ENCODE results near the gene SLC6A7. TPM values are rescaled to one million over a fixed set of nuclear protein-coding genes. Genes with fewer than 3 reads are reported as not detected.

SLC6A7 gene
- not detected in 2 replicates for total RNA-seq

- DNase-seq (ENCODE audit: low read depth), result no peak
- no peak for TF ChIP-seq CTCF (conservative IDR thresholded peaks at IDR 0.05; ENCODE audit: low read depth, low read length)
- H3K4me3 ChIP-seq (ENCODE audit: low read depth, low read length), result no peak within 1 kb of the TSS
Measured at GRCh38 chr5:150189728-150190502, at the start of gene SLC6A7. Gene SLC6A7, plus strand, starts transcription at chr5:150190062. Its CDS starts 266 bp downstream, at chr5:150190328.

GRCh38 chr5:150140830-150141229, 49.0 kb upstream of the SLC6A7 start:
- no peak for DNase-seq (ENCODE audit: low read depth)
- H3K4me3 ChIP-seq (ENCODE audit: low read depth, low read length), result no peak overlapping the region
- no peak for TF ChIP-seq CTCF (conservative IDR thresholded peaks at IDR 0.05; ENCODE audit: low read depth, low read length)

DNA sequence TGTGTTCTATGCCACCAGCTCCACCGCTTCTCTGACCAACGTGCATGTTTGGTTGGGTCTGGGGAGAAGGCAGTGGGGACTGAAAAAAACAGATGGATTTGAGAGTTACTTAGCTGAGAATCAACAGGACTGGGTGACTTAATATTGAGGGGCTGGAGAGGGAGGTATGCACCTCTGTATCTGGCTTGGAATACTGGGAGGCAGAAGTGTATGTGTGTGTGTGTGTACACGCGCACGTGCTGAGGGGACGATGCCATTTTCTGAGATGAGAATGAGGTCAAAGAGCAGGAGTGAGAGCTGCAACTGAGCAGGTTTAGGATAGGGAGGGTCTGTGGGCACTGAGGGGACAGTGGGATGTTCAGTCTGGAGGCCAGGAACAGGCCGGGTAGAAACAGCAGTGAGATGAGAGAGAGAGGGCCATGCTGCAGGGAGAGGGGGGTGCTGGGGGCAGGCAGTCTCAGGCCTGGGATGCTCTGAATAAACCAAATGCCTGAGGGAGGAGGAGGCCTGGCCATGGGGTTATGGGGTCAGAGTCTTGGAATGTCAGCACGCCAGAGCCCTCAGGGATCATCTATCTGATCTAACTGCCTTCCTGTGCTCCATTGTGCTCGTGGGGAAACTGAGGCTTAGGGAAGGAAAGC, 48.2 kb upstream of the SLC6A7 start:
- no peak overlapping the region for H3K4me3 ChIP-seq (ENCODE audit: low read depth, low read length)
- no peak for TF ChIP-seq CTCF (conservative IDR thresholded peaks at IDR 0.05; ENCODE audit: low read depth, low read length)
- no peak for DNase-seq (ENCODE audit: low read depth)

DNA sequence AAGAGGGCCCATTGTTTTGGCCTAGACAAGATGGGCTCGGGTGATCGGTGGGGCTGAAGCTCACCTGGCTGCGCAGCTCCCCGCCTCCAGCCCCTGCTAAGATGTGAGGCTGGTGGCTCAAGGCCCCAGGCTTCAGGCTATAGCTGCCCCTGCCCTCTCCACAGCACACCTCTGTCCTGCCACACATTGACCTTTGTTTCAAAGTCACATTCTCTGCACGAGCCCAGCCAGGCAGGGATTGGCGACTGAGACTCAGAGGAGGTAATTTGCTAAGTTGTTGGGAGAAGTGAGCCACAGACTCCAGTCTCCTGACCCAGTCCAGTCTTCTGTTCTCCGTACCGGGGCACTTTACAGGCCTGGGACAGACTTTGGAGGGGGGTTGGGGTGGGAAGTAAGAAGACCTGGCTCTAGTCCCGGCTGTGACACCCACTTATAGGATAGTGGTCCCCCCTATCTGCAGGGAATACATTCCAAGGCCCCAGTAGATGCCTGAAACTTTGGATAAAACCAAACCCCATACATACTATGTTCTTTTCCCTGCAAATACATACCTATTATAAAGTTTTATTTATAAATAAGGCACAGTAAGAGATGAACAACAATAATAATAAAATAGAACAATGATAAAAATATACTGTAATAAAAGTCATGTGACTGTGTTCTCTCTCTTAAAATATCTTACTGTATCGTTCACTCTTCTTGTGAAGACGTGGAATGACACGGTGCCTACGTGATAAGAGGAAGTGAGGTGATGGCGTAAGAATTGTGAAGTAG, 47.5 kb upstream of the SLC6A7 start:
- no peak for DNase-seq (ENCODE audit: low read depth)
- TF ChIP-seq CTCF (conservative IDR thresholded peaks at IDR 0.05; ENCODE audit: low read depth, low read length), result no peak
- no peak overlapping the region for H3K4me3 ChIP-seq (ENCODE audit: low read depth, low read length)

- no peak overlapping the region for H3K4me3 ChIP-seq (ENCODE audit: low read depth, low read length)
- no peak for TF ChIP-seq CTCF (conservative IDR thresholded peaks at IDR 0.05; ENCODE audit: low read depth, low read length)
- DNase-seq (ENCODE audit: low read depth), result peak; percentile 52
Measured at GRCh38 chr5:150142959-150143349, 46.9 kb upstream of the SLC6A7 start.

- H3K4me3 ChIP-seq (ENCODE audit: low read depth, low read length), result no peak overlapping the region
- TF ChIP-seq CTCF (conservative IDR thresholded peaks at IDR 0.05; ENCODE audit: low read depth, low read length), result no peak
- peak; percentile 30 for DNase-seq (ENCODE audit: low read depth)
Measured at GRCh38 chr5:150143350-150144245, 46.3 kb upstream of the SLC6A7 start.

Data from epithelial cell of proximal tubule (primary cell).